K562 (cell line): ENCODE data around the gene NKAIN1. TPM values are rescaled to one million over a fixed set of nuclear protein-coding genes. Genes with fewer than 3 reads are reported as not detected.

ENCODE experiments used
- CBX1 ChIP-seq: sonication (generic); IDR thresholded peaks from 2 replicates; pipeline ENCODE4 v1.6.1; 2016; ENCODE audit warnings: antibody characterized with exemption, low read depth, mild to moderate bottlenecking
- CREBBP ChIP-seq: IDR thresholded peaks from one replicate; pipeline ENCODE4 v1.6.1; 2012; ENCODE audit warnings: low read depth, mild to moderate bottlenecking, control low read depth, inconsistent platforms, low read length
- DDX20 ChIP-seq: fragments of 450-650 bp; IDR thresholded peaks from 2 replicates; pipeline ENCODE4 v1.6.1; 2016; ENCODE audit warnings: missing genetic modification characterization, low read depth, mild to moderate bottlenecking, missing compliant biosample characterization, moderate library complexity
- ERF ChIP-seq: fragments of 450-650 bp; formaldehyde crosslinking; IDR thresholded peaks from 2 replicates; pipeline ENCODE4 v1.4.0; 2020; ENCODE audit warnings: mild to moderate bottlenecking, mixed read lengths
- FOXA1 ChIP-seq: fragments of 450-650 bp; IDR thresholded peaks from 2 replicates; pipeline ENCODE4 v1.6.1; 2016; ENCODE audit warnings: mild to moderate bottlenecking, borderline replicate concordance
- HIVEP1 ChIP-seq: fragments of 250-450 bp; sonication (Bioruptor Pico); IDR thresholded peaks from 2 replicates; pipeline ENCODE4 v1.4.0; 2020; ENCODE audit warnings: mild to moderate bottlenecking
- HMG20B ChIP-seq: fragments of 250-450 bp; sonication (Bioruptor Pico); IDR thresholded peaks from 2 replicates; pipeline ENCODE4 v1.5.0; 2021; ENCODE audit warnings: mild to moderate bottlenecking
- HMGN3 ChIP-seq: IDR thresholded peaks from 2 replicates; pipeline ENCODE4 v1.6.1; 2011; ENCODE audit warnings: borderline replicate concordance, low read depth, mild to moderate bottlenecking, mixed read lengths, low read length; ENCODE audit not compliant: insufficient read length; ENCODE audit errors: extremely low read depth
- ILK ChIP-seq: fragments of 450-650 bp; IDR thresholded peaks from 2 replicates; pipeline ENCODE4 v1.6.1; 2016; ENCODE audit warnings: missing genetic modification characterization, low read depth, mild to moderate bottlenecking, missing compliant biosample characterization, moderate library complexity, borderline replicate concordance
- IRF2 ChIP-seq: sonication (generic); formaldehyde crosslinking; IDR thresholded peaks from 2 replicates; pipeline ENCODE4 v1.8.1; 2022; ENCODE audit warnings: mild to moderate bottlenecking, missing genetic modification reagents
- KAT2B ChIP-seq: IDR thresholded peaks from one replicate; pipeline ENCODE4 v1.6.1; 2012; ENCODE audit warnings: low read depth, mild to moderate bottlenecking, control low read depth, inconsistent platforms, low read length, moderate library complexity
- KLF6 ChIP-seq: fragments of 250-450 bp; sonication (Bioruptor Pico); IDR thresholded peaks from 2 replicates; pipeline ENCODE4 v1.4.0; 2020; ENCODE audit warnings: mild to moderate bottlenecking, moderate library complexity, borderline replicate concordance
- MEF2D ChIP-seq: conservative IDR thresholded peaks from 2 replicates; pipeline ENCODE4 v1.6.1; 2016; ENCODE audit warnings: low read depth, missing genetic modification characterization, missing compliant biosample characterization
- MTA1 ChIP-seq: fragments of 450-650 bp; IDR thresholded peaks from 2 replicates; pipeline ENCODE4 v1.6.1; 2017; ENCODE audit warnings: borderline replicate concordance
- NCOA2 ChIP-seq, 2 experiments: fragments of 450-650 bp; IDR thresholded peaks; 2 replicates each; pipeline ENCODE4 v1.6.1; 2018; ENCODE audit warnings: mild to moderate bottlenecking in 2 of 2, moderate library complexity in 1 of 2; ENCODE audit not compliant: partially characterized antibody in 2 of 2
- NR2C2 ChIP-seq, 2 experiments: fragments of 200-800 bp in 1 of 2; sonication (Bioruptor generic) in 1 of 2; sonication (generic) in 1 of 2; formaldehyde crosslinking in 1 of 2; IDR thresholded peaks; 2 replicates each; pipeline versions ENCODE4 v1.6.1 to v1.8.0; 2016 to 2022; ENCODE audit warnings: mild to moderate bottlenecking in 1 of 2, missing compliant biosample characterization in 1 of 2, missing genetic modification characterization in 1 of 2, missing genetic modification reagents in 1 of 2
- PHF8 ChIP-seq: fragments of 200-600 bp; sonication (generic); IDR thresholded peaks from 2 replicates; pipeline ENCODE4 v1.6.1; 2012; ENCODE audit warnings: mixed run types, mild to moderate bottlenecking, inconsistent platforms, low read length, moderate library complexity, borderline replicate concordance
- PPARD ChIP-seq: fragments of 250-450 bp; sonication (Bioruptor Pico); IDR thresholded peaks from 2 replicates; pipeline ENCODE4 v1.8.0; 2022; ENCODE audit warnings: inconsistent platforms, mild to moderate bottlenecking, moderate library complexity
- PTRF ChIP-seq: fragments of 450-650 bp; IDR thresholded peaks from 2 replicates; pipeline ENCODE4 v1.6.1; 2016; ENCODE audit warnings: mild to moderate bottlenecking, missing genetic modification characterization, missing compliant biosample characterization
- RFX1 ChIP-seq: fragments of 450-650 bp; IDR thresholded peaks from 2 replicates; pipeline ENCODE4 v1.6.1; 2016; ENCODE audit warnings: mild to moderate bottlenecking, moderate library complexity
- SIX5 ChIP-seq, 2 experiments: IDR thresholded peaks; 2 replicates each; pipeline ENCODE4 v1.6.1; 2011; ENCODE audit warnings: low read length in 2 of 2, borderline replicate concordance in 1 of 2, low read depth in 1 of 2, mild to moderate bottlenecking in 1 of 2, moderate library complexity in 1 of 2; ENCODE audit not compliant: insufficient read depth in 1 of 2
- SMC3 ChIP-seq: conservative IDR thresholded peaks from 2 replicates; pipeline ENCODE4 v1.6.1; 2011; ENCODE audit warnings: low read depth, low read length, improper control_type of control experiment; ENCODE audit not compliant: insufficient read depth
- U2AF1 ChIP-seq: fragments of 200-400 bp; formaldehyde crosslinking; optimal IDR thresholded peaks from 2 replicates; pipeline ENCODE3; 2017; ENCODE audit warnings: mild to moderate bottlenecking, low read depth, low read length, moderate library complexity
- ZNF12 ChIP-seq: sonication (generic); formaldehyde crosslinking; IDR thresholded peaks from 2 replicates; pipeline ENCODE4 v1.4.0; 2020; ENCODE audit warnings: mild to moderate bottlenecking, missing genetic modification reagents
- ZNF134 ChIP-seq: fragments of 250-450 bp; sonication (Bioruptor Pico); conservative IDR thresholded peaks from 2 replicates; pipeline ENCODE4 v1.4.0; 2020
- ZNF76 ChIP-seq: fragments of 250-450 bp; sonication (Bioruptor Pico); IDR thresholded peaks from 2 replicates; pipeline ENCODE4 v1.4.0; 2020; ENCODE audit warnings: mild to moderate bottlenecking, moderate library complexity, borderline replicate concordance
- ZNF764 ChIP-seq: fragments of 250-450 bp; sonication (Bioruptor Pico); IDR thresholded peaks from 2 replicates; pipeline ENCODE4 v1.4.0; 2020; ENCODE audit warnings: low read depth, mild to moderate bottlenecking, moderate library complexity
- polyA plus RNA-seq, 8 experiments: library from polyadenylated mRNA; depleted of rRNA in 4 of 8; stranded (reverse) in 5 of 8; unstranded in 3 of 8; fragments of >200 nt; fragmentation: Nextera tagmentation in 2 of 8; fragmentation: Illumina TruSeq in 1 of 8; extraction: Ambion mirVana in 2 of 8; extraction: Trizol in 1 of 8; gene quantifications; 2 replicates each; pipeline versions ENCODE4 v1.2.1 to v1.2.3, GENCODE V29; 2011 to 2014; ENCODE audit warnings: inconsistent platforms in 1 of 8, missing spikeins in 1 of 8
- total RNA-seq, 7 experiments: library from RNA; depleted of rRNA in 6 of 7; stranded (reverse); fragments of >200 nt in 6 of 7; fragmentation: Illumina TruSeq in 2 of 7; extraction: Trizol in 2 of 7; gene quantifications; 2 replicates each; pipeline versions ENCODE4 v1.2.1 to v1.2.3, GENCODE V29; 2011 to 2021; ENCODE audit warnings: low replicate concordance in 1 of 7
- TF ChIP-seq, protein P1 (sequence below): fragments of 450-650 bp; IDR thresholded peaks from one replicate; pipeline ENCODE4 v1.6.1; 2018; ENCODE audit warnings: mild to moderate bottlenecking, moderate library complexity; ENCODE audit not compliant: partially characterized antibody

The NKAIN1 gene
- total and polyA plus RNA-seq, 9 of the 15 experiments (the other 6 are each of a cell fraction or from before 2014, with no cell fraction given) = 0.03 to 0.22 (median 0.04) TPM; not detected in 3

DNA sequence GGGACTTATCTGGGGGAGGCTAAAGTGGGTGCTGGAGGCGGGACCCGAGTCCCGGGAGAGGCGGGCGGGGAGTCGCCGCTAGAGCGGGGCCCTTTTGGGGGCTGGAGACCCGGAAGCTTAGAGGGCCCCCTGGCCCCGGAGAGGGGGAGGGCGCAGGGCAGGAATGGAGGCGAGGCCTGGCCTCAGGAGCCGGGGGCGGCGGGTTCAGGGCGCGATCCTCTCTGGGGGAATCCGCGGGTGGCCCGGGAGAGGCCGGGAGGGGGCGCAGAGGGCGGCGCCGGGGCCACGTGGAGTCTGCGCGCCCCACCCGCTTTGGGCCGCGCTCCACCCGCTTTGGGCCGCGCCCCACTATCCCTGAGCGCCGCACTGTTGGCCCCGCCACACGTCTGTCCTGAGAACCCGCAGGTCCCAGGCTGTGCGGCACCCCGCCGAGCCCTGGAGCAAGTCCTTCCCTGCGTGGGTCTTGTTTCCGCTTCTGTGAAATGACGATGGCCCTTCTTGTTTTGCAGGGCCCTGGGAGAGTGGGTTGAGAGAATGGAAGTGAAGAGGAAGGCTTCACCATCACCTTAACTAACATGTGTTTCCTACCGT is 84.4 kb downstream of the NKAIN1 start (continued):
- TF ChIP-seq NR2C2 (CRISPR knock-in tag; IDR thresholded peaks at IDR 0.05) = no peak
- TF ChIP-seq NR2C2 (tag; IDR thresholded peaks at IDR 0.05) = no peak; the same call in 1 of the 2 replicates
- TF ChIP-seq ZNF76 (CRISPR knock-in tag) = peak; percentile 74; the same call in 1 of the 2 replicates
- TF ChIP-seq NCOA2 (IDR thresholded peaks at IDR 0.05; ENCODE audit: partially characterized antibody in 2 of 2) = no peak
- TF ChIP-seq U2AF1 = no peak
- TF ChIP-seq KAT2B = no peak
- TF ChIP-seq, protein P1, sequence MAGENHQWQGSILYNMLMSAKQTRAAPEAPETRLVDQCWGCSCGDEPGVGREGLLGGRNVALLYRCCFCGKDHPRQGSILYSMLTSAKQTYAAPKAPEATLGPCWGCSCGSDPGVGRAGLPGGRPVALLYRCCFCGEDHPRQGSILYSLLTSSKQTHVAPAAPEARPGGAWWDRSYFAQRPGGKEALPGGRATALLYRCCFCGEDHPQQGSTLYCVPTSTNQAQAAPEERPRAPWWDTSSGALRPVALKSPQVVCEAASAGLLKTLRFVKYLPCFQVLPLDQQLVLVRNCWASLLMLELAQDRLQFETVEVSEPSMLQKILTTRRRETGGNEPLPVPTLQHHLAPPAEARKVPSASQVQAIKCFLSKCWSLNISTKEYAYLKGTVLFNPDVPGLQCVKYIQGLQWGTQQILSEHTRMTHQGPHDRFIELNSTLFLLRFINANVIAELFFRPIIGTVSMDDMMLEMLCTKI = no peak
- no peak for TF ChIP-seq SIX5 (IDR thresholded peaks at IDR 0.05; ENCODE audit: borderline replicate concordance in 1 of 2, insufficient read depth in 1 of 2, low read depth in 1 of 2, low read length in 2 of 2)
- peak; percentile 93 for TF ChIP-seq HMGN3
- TF ChIP-seq CBX1 = no peak; the same call in 1 of the 2 replicates
- no peak for TF ChIP-seq ILK
- TF ChIP-seq ZNF764 (CRISPR knock-in tag) = no peak
- no peak for TF ChIP-seq IRF2 (CRISPR knock-in tag)
- no peak for TF ChIP-seq ZNF134 (CRISPR knock-in tag)
- no peak for TF ChIP-seq FOXA1
- no peak for TF ChIP-seq MEF2D (tag)
- peak; percentile 82; the same call in 1 of the 2 replicates for TF ChIP-seq HIVEP1 (CRISPR knock-in tag)
- TF ChIP-seq MTA1 = no peak; the same call in 1 of the 2 replicates
- TF ChIP-seq HMG20B (CRISPR knock-in tag) = no peak
- TF ChIP-seq DDX20 (tag) = no peak
- peak; percentile 96 for TF ChIP-seq ERF (CRISPR knock-in tag)
- no peak for TF ChIP-seq PPARD (CRISPR knock-in tag)
- TF ChIP-seq KLF6 (CRISPR knock-in tag) = peak; percentile 91; the same call in 1 of the 2 replicates
- TF ChIP-seq CREBBP = no peak
- TF ChIP-seq PHF8 = peak; percentile 73; the same call in 1 of the 2 replicates
- no peak for TF ChIP-seq ZNF12 (CRISPR knock-in tag)
- TF ChIP-seq SMC3 = peak; percentile 30; the same call in 1 of the 2 replicates
- TF ChIP-seq PTRF (tag) = no peak
- no peak for TF ChIP-seq RFX1
